T-helper 1 cell treated with Interleukin-12 subunit alpha and Interleukin-12 subunit beta and Interleukin-4 antibody, amounts not matched to agents 30 ng/mL and 1 ng/mL, for 36 hours (primary cell): ENCODE measurements around the gene LSM12. TPM values are rescaled to one million over a fixed set of nuclear protein-coding genes. Genes with fewer than 3 reads are reported as not detected.

Source experiments
- intact Hi-C: fragments of 100-400 bp; cut with micrococcal nuclease; formaldehyde crosslinking; loops from one replicate; pipeline ENCODE4 v1.15.1; 2024
- total RNA-seq: library from RNA; stranded (reverse); gene quantifications from 2 replicates; pipeline ENCODE4 v1.2.3, GENCODE V29; 2022

The LSM12 gene
- total RNA-seq, 1 donor from 2014 or later, result 66.4 TPM

DNA sequence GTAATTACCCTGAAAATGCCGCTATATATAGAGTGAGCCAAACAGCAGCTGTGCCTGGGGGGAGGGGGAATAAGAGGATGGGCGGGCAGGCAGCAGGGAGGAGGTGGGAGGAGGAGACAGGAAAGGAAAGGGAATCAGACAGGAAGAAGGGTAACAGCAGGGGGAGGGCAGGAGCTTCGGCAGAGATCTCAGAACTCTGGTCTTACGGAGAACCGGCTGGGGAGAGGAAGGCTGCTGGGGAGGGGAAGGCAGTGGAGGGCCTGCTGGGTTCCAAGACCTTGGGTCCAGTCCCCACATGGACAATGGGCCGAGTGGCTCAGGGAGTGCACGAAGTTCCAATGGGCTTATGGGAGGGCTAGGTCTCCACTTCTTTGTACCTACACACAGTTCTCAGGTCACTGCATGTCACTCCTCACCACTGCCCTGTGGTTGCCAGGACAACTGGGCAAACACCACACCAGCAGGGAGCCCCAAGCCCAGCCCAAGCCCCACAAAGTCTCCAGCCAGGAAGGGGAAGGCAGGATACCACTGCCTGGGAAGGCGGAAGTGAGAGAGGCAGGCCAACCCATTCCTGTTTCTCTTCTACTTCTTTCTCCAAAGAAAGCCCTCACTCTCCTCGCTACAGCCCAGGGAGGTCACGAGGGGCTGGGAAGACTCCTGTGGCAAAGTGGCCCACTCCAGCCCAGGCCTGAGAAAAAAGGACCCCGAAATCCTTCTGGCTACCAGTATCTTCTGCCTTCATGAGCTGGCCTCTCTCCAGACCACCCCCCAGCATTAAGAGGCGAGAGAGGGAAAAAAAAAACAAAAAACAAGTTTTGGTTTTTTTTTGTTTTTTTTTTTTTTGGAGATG, 29.4 kb upstream of the LSM12 start:
- intact Hi-C loops, result no loop called here

DNA sequence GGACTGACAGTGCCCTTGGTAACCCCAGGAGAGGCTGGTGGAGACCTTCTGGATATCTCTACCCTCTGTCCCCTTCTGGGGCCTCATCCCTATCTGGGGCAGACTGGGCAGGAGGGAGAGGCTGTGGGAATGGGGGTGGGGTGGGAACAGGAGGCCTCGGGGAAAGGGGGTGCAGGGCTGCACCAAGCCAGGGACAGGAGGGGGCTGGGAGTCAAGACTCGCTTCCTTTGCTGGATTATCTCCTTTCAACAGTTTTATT, 28.8 kb upstream of the LSM12 start:
- intact Hi-C loops, result no loop called here

DNA sequence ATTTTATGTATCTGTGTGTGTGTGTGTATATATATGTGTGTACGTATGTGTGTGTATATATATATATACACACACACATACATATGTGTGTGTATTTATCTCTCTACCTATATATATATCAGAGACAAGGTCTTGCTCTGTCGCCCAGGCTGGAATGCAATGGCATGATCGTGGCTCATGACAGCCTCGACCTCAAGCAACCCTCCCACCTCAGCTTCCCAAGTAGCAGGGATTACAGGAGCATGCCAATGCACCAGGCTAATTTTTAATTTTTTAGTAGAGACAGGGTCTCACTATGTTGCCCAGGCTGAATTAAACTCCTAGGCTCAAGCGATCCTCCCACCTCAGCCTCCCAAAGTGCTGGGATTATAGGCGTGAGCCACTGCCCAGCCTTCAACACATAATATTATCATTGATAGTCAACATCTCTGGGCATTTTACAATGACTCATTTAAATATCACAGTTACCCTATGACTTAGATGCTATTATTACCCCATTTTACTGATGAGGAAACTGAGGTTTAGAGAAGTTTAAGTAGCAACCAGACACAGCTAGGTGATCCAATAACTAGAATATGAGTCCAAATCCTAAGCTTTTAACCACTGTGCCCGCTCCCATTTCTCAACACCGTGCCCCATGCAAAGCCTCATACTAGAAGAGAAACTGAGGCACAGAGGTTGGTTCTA, 28.4 kb upstream of the LSM12 start:
- intact Hi-C loops, result no loop called here

DNA sequence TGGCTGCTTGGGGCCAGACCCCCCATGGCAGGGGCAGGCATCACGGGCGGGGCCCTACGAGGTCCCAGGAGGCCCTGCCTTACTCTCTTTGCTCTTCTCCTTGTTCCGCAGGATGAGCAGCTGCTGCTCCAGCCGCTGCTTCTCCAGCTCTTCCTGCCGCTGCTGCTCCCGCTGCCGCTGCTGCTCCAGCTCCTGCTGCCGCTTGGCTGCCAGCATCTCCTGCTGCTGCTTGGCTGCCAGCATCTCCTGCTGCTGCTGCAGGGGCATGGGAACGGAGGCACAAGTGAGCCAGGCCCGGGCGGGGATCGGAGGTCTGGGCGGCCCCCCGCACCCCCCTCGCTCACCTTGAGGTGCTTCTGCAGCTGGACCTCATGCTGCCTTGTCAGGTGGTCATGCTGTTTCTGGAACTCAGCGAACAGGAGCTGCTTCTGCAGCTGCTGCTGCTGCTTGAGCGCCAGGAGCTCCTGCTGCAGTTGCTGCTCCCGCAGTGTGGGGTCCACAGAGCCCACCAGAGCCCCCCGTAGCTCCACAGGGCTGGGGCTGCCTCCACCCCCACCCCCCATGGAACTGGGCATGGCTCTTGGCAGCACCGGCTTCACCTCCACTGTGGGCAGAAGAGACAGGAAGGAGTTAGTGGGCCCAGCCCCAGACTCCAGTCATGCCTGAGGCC, 26.9 kb upstream of the LSM12 start:
- intact Hi-C loops, result no loop called here

DNA sequence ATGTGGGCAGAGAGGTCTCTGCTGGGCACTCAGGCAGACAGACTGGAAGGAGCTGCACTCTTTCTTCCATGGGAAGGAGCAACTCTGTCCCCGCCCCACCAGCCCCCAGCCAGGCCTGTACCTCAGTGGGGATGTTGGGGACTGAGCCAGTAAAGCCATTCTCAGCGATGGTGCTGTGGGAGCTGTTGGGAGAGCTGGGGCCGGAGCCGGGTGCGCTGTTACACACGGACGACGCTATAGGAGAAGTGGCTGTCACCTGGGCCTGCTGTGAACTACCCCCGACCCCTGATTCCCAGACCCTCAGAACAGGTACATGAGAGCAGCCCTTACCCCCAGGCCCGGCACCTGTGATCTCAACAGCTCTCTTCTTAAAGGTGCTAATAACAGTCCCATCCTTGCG, 25.6 kb upstream of the LSM12 start:
- intact Hi-C loops, result no loop called here

DNA sequence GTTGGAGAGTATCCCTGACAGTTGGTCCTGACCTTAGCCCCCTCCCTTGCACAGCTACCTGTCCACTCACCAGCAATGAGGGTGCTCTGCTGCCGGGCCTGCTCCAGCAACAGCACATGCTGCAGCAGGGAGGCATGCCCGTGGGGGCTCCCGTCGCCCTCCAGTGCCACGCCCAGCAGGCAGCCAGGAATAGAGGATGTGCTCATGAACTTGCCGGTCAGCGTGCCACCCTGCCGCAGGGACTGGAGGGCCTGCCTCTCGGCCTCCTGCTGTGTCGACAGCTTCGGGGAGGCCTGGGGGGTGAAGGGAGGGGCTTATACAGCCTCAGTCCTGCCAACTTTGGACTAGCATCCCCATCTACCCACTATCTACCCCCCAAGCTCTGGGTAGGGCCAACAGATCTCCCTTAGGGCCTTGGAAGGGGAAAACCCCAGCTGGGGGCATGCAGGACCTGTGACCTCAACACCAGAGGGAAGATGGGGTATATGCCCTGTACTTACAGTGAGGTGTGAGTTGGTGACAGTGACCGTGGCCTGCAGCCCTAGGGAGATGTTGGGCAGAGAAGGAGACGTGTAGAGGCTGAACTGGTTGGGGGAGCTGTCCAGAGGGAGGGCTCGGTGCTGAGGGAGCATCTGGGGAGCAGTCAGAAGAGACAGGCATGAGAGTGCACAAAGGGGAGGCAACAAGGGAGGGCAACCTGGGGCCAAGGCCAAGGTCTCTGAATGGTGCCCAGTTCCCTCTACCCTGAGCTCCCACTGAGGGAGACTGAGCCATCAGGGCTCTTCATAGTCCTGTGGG, 24.9 kb upstream of the LSM12 start:
- intact Hi-C loops, result no loop called here

DNA sequence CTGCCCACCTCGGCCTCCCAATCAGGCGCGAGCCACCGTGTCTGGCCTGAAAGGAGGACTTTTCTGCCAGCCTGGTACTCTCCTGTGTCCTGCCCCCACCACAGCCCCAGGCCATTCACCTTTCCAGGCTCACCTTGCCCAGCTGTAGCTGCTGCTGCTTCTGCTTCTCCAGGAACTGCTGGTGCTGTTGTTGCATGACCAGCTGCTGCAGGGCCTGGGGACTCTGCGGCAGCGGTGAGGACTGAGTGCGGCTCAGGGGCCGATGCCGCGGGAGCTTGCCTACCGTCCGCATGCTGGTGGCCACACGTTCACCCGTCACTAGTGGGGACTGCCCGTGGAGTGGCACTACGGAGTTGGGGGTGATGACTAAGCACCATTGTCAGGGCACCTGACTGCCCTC, 21.8 kb upstream of the LSM12 start:
- intact Hi-C loops, result no loop called here

DNA sequence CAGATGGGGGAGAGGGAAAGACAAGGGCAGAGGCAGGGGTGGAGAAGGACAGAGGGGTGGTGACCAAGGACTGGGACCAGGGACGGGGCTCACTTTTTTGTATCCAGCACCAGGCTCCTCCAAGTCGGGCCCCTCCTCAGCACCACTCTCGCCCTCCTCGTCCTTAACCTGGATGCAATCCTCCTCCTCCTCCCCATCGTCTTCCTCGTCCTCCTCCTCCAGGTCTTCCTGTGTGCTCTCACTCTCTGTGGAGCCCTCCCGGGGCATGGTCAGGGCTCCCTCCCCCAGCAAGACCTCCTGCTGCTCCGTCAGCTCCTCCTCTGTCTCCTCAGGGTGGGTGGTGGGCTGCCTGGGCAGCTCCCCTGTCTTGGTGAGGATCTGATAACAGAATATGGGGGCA, 20.8 kb upstream of the LSM12 start:
- intact Hi-C loops, result loop anchor here (2.0 kb wide), 1 partner anchor 23 kb away; no protein-coding TSS in a partner anchor

DNA sequence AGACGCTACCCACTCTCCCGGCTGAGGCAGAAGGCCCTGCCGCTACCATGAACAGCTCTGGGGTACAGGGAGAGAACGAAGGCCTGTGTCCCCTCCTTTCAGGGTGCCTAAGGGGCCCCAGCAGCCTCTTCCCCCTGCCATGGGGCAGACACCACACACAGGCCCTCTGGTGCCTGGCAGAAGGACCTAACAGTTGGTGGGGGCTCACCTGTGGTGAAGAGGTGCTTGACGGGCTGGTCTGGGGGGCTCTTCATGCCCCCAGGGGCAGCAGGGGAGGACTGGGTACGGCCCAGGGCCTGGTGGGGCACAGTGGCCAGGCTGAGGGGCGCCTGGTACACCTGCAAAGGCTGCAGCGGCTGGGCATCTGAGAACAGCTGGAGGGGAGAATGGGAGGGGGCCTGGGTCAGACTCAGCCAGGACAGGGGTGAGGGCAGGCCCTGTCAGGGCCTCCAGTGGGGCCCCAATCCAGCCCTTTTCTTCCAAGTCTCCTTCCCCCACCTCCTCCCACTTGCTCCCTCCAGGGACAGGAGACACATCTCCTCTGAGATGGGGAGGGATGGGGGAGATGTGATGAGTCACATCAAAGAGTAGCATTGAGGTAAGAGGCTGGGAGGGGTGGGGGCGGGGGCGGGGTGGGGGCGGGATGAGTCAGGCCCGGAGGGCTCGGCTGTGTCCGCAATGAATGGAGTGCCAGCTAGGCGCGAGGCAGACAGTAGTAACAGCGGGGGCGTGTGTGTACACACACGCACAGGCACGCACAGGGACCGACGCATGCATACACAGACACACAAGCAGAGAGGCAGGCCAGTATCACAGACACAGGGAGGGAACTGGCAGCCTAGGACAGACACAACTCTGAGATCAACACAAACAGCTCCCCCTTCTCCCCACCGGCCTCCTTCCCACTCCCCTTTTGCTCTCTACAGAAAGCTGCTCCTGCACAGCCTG, 20.2 kb upstream of the LSM12 start:
- intact Hi-C loops, result loop anchor here (2.0 kb wide), 1 partner anchor 24 kb away; no protein-coding TSS in a partner anchor

DNA sequence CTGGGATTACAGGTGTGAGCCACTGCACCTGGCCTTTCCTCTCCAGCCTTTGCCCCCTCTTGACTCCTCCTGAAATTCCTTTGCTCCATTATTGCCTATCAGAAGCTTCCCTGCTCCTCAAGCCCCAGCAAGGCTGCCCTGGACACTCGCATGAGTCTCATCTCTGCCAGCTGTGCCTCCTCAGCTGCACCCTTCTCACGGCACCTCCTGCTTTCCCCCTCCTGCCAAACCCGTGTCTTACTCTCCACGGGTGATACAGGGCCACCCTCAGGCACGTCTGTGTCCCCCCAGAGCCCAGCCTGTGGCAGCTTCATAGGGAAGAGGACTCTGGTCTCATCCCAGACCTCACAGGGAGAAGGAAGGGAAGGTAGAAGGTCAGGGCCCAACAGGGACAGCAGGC, 19.4 kb upstream of the LSM12 start:
- intact Hi-C loops, result loop anchor here (2.0 kb wide), 1 partner anchor 25 kb away; no protein-coding TSS in a partner anchor

DNA sequence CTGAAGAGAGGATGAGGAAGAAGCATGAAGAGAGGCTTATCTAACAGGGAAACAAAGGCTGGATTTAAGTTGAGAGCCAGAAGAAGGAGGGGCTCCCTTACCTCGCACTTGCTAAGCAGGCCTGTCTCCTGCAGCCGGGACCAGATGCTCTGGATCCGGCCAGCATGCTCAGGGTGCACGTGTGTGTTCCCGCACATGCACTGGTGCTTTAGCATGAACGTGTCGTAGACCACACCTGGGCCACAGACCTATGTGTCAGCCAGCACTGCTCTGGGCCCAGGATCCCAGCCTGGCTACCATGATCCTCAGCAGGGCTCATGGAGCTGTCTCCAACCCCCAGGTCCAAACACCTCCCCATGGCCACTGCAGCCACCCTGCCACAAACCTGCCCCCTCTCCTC, 18.4 kb upstream of the LSM12 start:
- intact Hi-C loops, result loop anchor here (1.0 kb wide), 1 partner anchor 141 kb away; no protein-coding TSS in a partner anchor

DNA sequence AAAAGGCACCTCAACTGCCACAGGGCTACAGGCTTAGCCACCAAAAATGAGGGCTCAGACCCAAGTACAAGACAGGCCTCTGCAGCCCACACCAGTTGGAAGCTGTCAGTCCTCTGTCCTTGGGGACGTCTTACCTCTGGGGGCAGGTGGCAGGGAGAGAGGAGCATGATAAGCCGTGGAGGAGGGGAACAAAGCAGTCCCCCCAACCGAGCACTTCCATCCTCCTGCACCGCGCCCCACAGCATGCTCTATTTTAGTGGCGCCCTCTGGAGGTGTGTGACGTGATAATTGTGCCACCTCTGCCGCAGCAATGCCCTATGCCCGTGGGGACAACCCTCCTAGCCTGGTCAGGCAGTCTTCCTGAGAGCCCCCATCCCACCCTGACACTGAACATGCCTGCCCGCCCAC, 17.7 kb upstream of the LSM12 start:
- intact Hi-C loops, result loop anchor here (1.0 kb wide), 1 partner anchor 140 kb away; no protein-coding TSS in a partner anchor

DNA sequence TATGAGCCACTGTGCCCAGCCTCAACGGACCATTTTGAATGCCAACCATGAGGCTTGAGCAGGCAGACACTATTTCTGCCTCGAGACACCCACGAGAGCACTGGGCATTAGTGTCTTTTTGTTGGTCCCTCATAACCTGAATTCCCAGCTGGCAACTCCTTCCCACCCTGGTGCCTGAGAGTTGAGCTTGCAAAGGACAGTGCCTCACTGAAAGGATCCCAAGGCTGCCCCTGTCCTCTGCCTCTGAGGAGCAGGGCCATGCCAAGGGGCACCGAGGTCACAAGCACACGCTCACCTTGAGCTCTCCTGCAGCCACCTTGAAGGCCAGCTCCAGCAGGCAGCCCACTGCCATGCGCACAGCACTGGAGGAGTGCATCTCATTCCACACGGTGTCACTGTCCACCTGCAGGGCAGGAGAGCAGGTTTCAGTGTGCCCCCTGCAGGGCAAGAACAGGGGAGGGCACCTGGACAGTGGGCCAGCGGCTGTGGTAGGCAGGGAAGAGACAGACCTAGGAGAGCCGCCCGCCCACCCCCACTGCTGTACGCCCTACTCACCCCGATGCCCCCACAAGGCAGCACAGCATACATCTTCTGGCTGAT, 16.9 kb upstream of the LSM12 start:
- intact Hi-C loops, result no loop called here

DNA sequence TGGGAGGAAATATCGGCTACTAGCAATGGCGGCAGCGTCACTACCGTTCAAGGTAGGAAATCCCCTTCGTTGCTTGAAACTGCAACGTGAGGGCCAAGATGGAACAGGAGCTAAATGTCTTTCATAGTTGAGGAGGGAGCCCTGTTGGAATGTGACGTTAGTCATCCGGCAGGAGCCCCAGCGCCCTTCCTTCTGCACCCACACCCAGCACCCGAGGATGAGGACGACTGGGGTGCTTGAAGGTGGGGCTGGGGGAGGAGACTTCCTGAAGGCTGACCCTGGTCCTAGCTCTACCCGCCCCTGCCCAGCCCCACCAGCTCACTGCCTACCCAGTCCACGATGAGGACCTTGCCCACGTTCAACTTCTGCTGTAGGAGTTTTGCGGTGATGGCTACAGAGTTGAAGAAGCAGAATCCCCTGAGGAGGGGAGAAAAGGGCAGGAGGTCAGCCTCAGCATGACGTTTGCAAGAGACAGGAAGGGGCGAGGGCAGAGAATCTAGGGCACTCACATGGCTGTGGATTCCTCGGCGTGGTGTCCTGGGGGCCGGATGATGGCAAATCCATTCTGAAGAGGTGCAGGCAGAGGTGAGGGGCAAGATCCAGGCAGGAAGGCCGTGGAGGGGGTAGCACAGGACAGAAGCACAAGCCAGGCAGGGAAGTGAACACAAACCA, 15.9 kb upstream of the LSM12 start:
- intact Hi-C loops, result no loop called here

DNA sequence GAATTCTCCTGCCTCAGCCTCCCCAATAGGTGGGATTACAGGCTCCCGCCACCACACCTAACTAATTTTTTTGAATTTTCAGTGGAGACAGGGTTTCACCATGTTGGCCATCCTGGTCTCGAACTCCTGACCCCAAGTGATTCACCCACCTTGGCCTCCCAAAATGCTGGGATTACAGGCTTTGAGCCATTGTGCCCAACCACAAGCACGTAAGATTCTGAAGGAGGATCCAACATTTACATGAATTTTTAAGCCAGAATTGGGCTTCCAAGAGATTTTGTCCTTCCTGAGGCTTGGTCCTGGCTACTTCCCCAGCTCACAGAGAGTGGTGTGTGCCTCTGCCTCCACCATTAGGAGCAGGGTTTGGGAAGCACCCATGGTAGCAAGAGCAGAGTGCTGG, 15.2 kb upstream of the LSM12 start:
- intact Hi-C loops, result no loop called here

DNA sequence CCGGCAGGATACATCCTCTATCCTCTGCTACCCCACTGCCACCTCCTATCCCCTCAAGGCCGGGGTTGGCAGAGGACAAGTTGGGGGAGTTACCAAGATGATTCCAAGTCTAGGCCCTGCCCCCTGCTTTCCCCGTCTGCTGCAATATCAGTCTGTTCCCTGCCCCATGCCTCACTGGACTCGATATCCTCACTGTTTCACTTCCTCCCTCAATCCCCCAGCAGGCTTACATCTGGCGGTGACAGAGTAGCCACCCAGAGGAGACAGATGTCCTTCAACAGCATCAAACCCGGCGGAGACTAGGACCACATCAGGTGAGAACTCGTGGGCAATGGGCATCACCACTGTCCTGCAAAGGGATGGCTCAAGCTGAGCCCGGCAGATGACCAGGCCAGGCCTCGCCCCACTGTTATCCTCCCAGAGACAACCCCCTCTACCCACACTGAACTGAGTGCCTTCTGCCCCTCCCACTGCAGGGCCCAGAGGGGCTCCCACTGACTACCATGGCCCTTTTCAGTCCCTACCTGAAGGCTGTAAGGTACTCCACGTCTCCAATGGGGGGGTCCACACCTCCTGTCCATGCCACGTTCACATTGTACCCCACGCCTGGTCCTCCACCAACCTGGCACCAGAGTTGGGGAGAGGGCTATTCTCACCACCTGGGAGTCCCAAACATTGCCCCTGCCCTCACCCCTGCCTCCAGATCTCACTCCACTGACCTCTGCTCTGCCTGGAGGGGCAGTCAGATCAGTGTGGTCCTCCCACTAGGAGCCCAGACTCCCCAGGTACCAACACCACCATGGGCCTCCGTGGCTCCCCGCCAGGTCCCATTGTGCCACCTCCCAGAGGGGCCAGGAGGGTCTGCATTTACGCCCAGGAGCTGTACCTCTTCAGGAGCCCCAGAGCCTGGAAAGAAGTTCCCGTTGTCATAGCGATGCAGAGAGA, 13.7 kb upstream of the LSM12 start:
- intact Hi-C loops, result no loop called here

DNA sequence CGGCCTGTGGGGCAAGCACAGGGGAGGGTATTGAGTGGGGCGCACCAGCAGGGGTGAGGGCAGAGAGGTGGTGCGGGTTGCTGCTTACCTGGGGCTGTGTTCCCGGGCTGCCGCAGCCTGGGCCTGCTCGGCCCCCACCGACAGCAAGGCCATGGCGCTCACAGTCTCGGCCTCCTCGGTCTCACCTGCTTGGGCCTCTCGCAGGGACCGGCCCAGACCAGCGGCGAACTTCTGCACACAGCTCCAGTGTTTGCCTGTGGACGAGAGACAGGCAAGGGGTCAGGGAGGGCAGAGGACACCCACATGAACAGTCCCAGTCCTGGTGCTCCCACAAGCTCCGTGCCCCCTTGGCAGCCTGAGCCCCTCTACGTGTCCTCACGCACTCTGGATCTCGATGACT, 11.9 kb upstream of the LSM12 start:
- intact Hi-C loops, result no loop called here

DNA sequence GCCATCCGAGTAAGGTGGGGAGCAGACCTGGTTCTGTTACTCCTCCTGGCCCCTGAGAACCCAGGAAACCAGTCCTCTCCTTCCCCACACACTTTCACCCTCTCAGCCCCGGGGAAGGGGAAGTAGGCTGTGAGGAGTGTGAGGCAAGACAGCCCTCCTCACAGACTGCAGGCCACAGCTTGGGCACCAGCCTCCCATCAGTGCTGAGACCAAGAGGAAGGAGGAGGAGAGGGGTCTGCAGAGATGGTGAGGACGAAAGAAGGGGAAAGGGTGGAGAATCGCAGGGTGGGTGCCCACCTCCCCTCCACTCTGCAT, 11.1 kb upstream of the LSM12 start:
- intact Hi-C loops, result no loop called here
